Sigmoid colon (tissue), 7 donors: ENCODE results near the gene PIKFYVE. TPM values are rescaled to one million over a fixed set of nuclear protein-coding genes. Genes with fewer than 3 reads are reported as not detected.
"Not testable (repeated sequence)": the region's sequence is repeated elsewhere in the genome, so short reads cannot be mapped to it uniquely, and the experiment has no call there.

ENCODE experiments used
- DNase-seq: peaks from one replicate; pipeline ENCODE4 v3.0.0-alpha.2; 2019
- H3K27ac ChIP-seq, 4 donors: fragments of 200-600 bp; sonication (generic); one replicate each; pipeline ENCODE4 v1.5.1; 2016 to 2019; ENCODE audit warnings: mild to moderate bottlenecking in 1 of 4
- H3K27me3 ChIP-seq, 3 donors: fragments of 200-600 bp; sonication (generic); one replicate each; pipeline ENCODE4 v1.5.1; 2019; ENCODE audit warnings: mild to moderate bottlenecking in 1 of 3
- H3K36me3 ChIP-seq, 4 donors: fragments of 200-600 bp; sonication (generic); one replicate each; pipeline ENCODE4 v1.5.1; 2016 to 2019
- H3K4me1 ChIP-seq, 4 donors: fragments of 200-600 bp; sonication (generic); one replicate each; pipeline ENCODE4 v1.5.1; 2017 to 2019
- H3K4me3 ChIP-seq, 4 donors: fragments of 200-600 bp; sonication (generic); one replicate each; pipeline ENCODE4 v1.5.1; 2017 to 2019; ENCODE audit warnings: mild to moderate bottlenecking in 2 of 4, moderate library complexity in 1 of 4
- H3K9me3 ChIP-seq, 4 donors: fragments of 200-600 bp in 3 of 4; sonication (generic) in 3 of 4; one replicate each; pipeline versions ENCODE4 v1.5.1 to v1.6.1; 2013 to 2019
- CTCF ChIP-seq, 4 experiments: fragments of 450-650 bp in 3 of 4; fragments of 200-600 bp in 1 of 4; IDR thresholded peaks; one replicate each; pipeline ENCODE4 v1.5.1; 2016 to 2019; ENCODE audit warnings: antibody characterized with exemption in 4 of 4, mild to moderate bottlenecking in 3 of 4, moderate library complexity in 2 of 4
- EP300 ChIP-seq, 4 donors: sonication (generic); formaldehyde crosslinking; IDR thresholded peaks; one replicate each; pipeline ENCODE4 v1.6.1; 2017; ENCODE audit warnings: antibody characterized with exemption in 4 of 4
- POLR2A ChIP-seq, 2 donors: fragments of 450-650 bp; IDR thresholded peaks; one replicate each; pipeline ENCODE4 v1.6.1; 2016; ENCODE audit warnings: antibody characterized with exemption in 2 of 2, mild to moderate bottlenecking in 2 of 2, moderate library complexity in 2 of 2
- POLR2AphosphoS5 ChIP-seq, 4 donors: sonication (generic); formaldehyde crosslinking; IDR thresholded peaks; one replicate each; pipeline ENCODE4 v1.6.1; 2017; ENCODE audit warnings: antibody characterized with exemption in 4 of 4
- WGBS, 2 donors: extraction: QIAGEN DNeasy Blood & Tissue Kit; methylation state at CpG; one replicate each; pipeline ENCODE4 v1.1.7; 2013; 5-methylcytosine and 5-hydroxymethylcytosine counted together
- intact Hi-C: fragments of 100-400 bp; cut with DNase I; formaldehyde crosslinking; loops from one replicate; pipeline ENCODE4 v1.15.1; 2023
- polyA plus RNA-seq, 3 donors: library from polyadenylated mRNA; stranded (reverse); fragments of 200-250 nt; gene quantifications; one replicate each; pipeline ENCODE4 v1.2.3, GENCODE V29; 2013
- total RNA-seq, 4 donors: library from RNA; depleted of rRNA; stranded (reverse); fragments of >200 nt; gene quantifications; one replicate each; pipeline ENCODE4 v1.1.0, GENCODE V29; 2016
- donor health status: healthy with polysubstance abuse.
- donor health status: Bipolar disorder and iron deficiency.
- donor health status: healthy.

The PIKFYVE gene
- total and polyA plus RNA-seq, 7 donors: 3.2 to 27.2 (median 22.1) TPM

GRCh38 chr2:208352644-208353567 is 86.9 kb downstream of the PIKFYVE start:
- DNase-seq: no peak
- 85 to 91% methylated on average over 5 of the region's 5 CpGs for WGBS, 2 donors
- Histone ChIP-seq H3K27me3 (no peaks in the 10 kb centered on the region), H3K9me3 (no peaks in the 10 kb centered on the region), H3K4me3 (no peak overlapping the region), H3K36me3 (peaks cover 15 to 69% (median 32%) of the 10 kb centered on the region in 4 donors), H3K27ac (no peak overlapping the region), H3K4me1 (peaks cover 0 to 2% (median 0%) of the 10 kb centered on the region in 4 donors)
- intact Hi-C loops: no loop called here
- TF ChIP-seq POLR2AphosphoS5 (IDR thresholded peaks at IDR 0.05) (no peak), CTCF (IDR thresholded peaks at IDR 0.05) (no peak), EP300 (IDR thresholded peaks at IDR 0.05) (no peak), POLR2A (IDR thresholded peaks at IDR 0.05) (no peak)

GRCh38 chr2:208354964-208355381 is 88.9 kb downstream of the PIKFYVE start:
- TF ChIP-seq EP300 (IDR thresholded peaks at IDR 0.05) (no peak), POLR2A (IDR thresholded peaks at IDR 0.05) (no peak), POLR2AphosphoS5 (IDR thresholded peaks at IDR 0.05) (no peak), CTCF (IDR thresholded peaks at IDR 0.05) (no peak)
- intact Hi-C loops: no loop called here
- peaks cover 15 to 56% (median 30%) of the 10 kb centered on the region in 4 donors for H3K36me3 ChIP-seq
- DNase-seq: no peak
- H3K4me1 ChIP-seq: peaks cover 0 to 11% (median 0%) of the 10 kb centered on the region in 4 donors
- WGBS, 2 donors: 49 to 81% methylated on average over 3 of the region's 3 CpGs
- no peaks in the 10 kb centered on the region for H3K9me3 ChIP-seq
- H3K4me3 ChIP-seq: no peak overlapping the region
- H3K27me3 ChIP-seq: no peaks in the 10 kb centered on the region
- no peak overlapping the region for H3K27ac ChIP-seq

DNA sequence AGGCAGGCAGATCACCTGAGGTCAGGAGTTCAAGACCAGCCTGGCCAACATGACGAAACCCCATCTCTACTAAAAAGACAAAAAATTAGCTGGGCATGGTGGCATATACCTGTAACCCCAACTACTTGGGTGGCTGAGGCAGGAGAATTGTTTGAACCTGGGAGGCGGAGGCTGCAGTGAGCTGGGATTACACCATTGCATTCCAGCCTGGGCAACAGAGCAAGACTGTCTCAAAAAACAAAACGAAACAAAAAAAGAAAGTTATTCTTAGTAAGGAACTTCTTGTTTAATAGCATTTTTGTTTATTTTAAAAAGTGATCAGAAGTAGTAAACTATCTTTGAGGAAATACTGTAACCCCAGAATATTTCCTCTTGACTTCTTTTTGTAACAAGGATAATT is 90.4 kb downstream of the PIKFYVE start:
- H3K27ac ChIP-seq: peak overlapping the region in 1 of 4 donors; percentile 41
- peaks cover 0 to 11% (median 0%) of the 10 kb centered on the region in 4 donors for H3K4me1 ChIP-seq
- DNase-seq, H3K27me3 ChIP-seq, H3K4me3 ChIP-seq, H3K9me3 ChIP-seq, intact Hi-C loops: not testable (repeated sequence)
- 57 to 62% methylated on average over 3 of the region's 3 CpGs for WGBS, 2 donors
- H3K36me3 ChIP-seq: peaks cover 9 to 42% (median 25%) of the 10 kb centered on the region in 4 donors

DNA sequence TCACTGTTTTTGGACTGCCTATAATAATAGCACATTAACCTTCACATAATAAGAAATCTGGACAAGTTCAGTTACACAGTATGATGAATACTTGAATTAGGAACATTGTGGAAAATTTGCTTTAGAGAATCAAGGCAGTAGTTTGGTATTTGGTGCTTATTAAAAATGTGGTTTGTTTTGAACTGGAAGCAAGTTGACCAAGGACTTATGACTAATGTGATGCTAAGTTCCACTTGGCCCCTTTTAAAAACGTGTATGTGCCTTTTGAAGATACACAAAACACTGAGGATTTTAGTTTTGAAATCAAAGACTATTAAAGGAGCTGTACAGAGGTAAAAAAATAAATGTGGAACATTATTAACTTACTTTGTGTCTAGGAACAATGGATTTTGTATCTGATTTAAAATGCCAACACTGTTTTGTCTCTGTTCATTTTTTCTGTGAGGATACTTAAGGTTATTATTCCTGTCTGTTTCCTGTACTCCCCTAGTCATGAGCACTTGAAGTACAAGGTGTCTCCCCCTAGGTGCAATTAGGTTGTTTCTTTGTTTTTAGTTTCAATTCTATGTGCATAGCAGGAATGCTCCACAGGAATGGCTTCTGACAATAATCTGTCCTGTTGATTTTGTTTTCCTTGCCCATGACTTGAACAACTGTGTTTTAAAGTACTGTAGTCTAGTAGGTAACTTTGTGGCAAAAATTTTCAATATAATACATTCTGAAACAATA is 91.0 kb downstream of the PIKFYVE start:
- TF ChIP-seq EP300 (IDR thresholded peaks at IDR 0.05) (no peak), CTCF (IDR thresholded peaks at IDR 0.05) (no peak), POLR2AphosphoS5 (IDR thresholded peaks at IDR 0.05) (no peak), POLR2A (IDR thresholded peaks at IDR 0.05) (no peak)
- peak overlapping the region in 1 of 4 donors; percentile 41 for H3K27ac ChIP-seq
- H3K9me3 ChIP-seq: no peaks in the 10 kb centered on the region
- no peak overlapping the region for H3K4me3 ChIP-seq
- peaks cover 0 to 11% (median 0%) of the 10 kb centered on the region in 4 donors for H3K4me1 ChIP-seq
- no peaks in the 10 kb centered on the region for H3K27me3 ChIP-seq
- H3K36me3 ChIP-seq: peaks cover 6 to 36% (median 21%) of the 10 kb centered on the region in 4 donors
- DNase-seq: no peak
- WGBS, 2 donors: 21 to 28% methylated on average over 1 of the region's 1 CpG
- intact Hi-C loops: no loop called here
